Endothelial cell (in vitro differentiated cells): ENCODE data around the gene MAPK13. TPM values are rescaled to one million over a fixed set of nuclear protein-coding genes. Genes with fewer than 3 reads are reported as not detected.

Source experiments
- DNase-seq: peaks from one replicate; pipeline ENCODE4 v3.0.0; 2021; ENCODE audit warnings: low spot score
- H3K27ac Mint-ChIP-seq: one replicate; pipeline ENCODE4 v1.8.0; 2021; ENCODE audit warnings: mixed read lengths, inconsistent platforms; ENCODE audit not compliant: unreplicated experiment
- H3K27me3 Mint-ChIP-seq: one replicate; pipeline ENCODE4 v1.8.0; 2021; ENCODE audit warnings: mild to moderate bottlenecking, moderate library complexity, mixed read lengths, inconsistent platforms; ENCODE audit not compliant: unreplicated experiment
- H3K36me3 Mint-ChIP-seq: one replicate; pipeline ENCODE4 v1.8.0; 2021; ENCODE audit warnings: mild to moderate bottlenecking, low read depth, mixed read lengths, inconsistent platforms; ENCODE audit not compliant: unreplicated experiment
- H3K4me1 Mint-ChIP-seq: one replicate; pipeline ENCODE4 v1.8.0; 2021; ENCODE audit warnings: mild to moderate bottlenecking, mixed read lengths, inconsistent platforms; ENCODE audit not compliant: unreplicated experiment
- H3K4me3 Mint-ChIP-seq: one replicate; pipeline ENCODE4 v1.8.0; 2021; ENCODE audit warnings: mild to moderate bottlenecking, mixed read lengths, inconsistent platforms; ENCODE audit not compliant: unreplicated experiment
- H3K9me3 Mint-ChIP-seq: one replicate; pipeline ENCODE4 v1.8.0; 2021; ENCODE audit warnings: mixed read lengths, inconsistent platforms; ENCODE audit not compliant: unreplicated experiment
- total RNA-seq: library from RNA; stranded (reverse); fragmentation: NEBNext Ultra II Directional; extraction: Animal tissue kit (Norgen Biotek cat#: 25700); gene quantifications from one replicate; pipeline ENCODE4 v1.2.1, GENCODE V29; 2021; ENCODE audit not compliant: unreplicated experiment
- TF ChIP-seq, protein P1 (sequence below): fragments of 200-600 bp; sonication (generic); IDR thresholded peaks from one replicate; pipeline ENCODE4 v1.5.0; 2021; ENCODE audit warnings: antibody characterized with exemption; ENCODE audit not compliant: unreplicated experiment

The MAPK13 gene
- total RNA-seq, 1 donor from 2014 or later = 6.6 TPM

- Mint-ChIP-seq H3K9me3 (no peaks in the 10 kb centered on the region), H3K36me3 (no peaks in the 10 kb centered on the region), H3K27me3 (peaks cover 1% of the 10 kb centered on the region), H3K4me1 (peaks cover 4% of the 10 kb centered on the region), H3K27ac (no peak overlapping the region), H3K4me3 (no peak overlapping the region)
- DNase-seq = no peak
- TF ChIP-seq, protein P1, sequence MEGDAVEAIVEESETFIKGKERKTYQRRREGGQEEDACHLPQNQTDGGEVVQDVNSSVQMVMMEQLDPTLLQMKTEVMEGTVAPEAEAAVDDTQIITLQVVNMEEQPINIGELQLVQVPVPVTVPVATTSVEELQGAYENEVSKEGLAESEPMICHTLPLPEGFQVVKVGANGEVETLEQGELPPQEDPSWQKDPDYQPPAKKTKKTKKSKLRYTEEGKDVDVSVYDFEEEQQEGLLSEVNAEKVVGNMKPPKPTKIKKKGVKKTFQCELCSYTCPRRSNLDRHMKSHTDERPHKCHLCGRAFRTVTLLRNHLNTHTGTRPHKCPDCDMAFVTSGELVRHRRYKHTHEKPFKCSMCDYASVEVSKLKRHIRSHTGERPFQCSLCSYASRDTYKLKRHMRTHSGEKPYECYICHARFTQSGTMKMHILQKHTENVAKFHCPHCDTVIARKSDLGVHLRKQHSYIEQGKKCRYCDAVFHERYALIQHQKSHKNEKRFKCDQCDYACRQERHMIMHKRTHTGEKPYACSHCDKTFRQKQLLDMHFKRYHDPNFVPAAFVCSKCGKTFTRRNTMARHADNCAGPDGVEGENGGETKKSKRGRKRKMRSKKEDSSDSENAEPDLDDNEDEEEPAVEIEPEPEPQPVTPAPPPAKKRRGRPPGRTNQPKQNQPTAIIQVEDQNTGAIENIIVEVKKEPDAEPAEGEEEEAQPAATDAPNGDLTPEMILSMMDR = no peak
Measured at GRCh38 chr6:36141961-36142360, 11.6 kb downstream of the MAPK13 start.

DNA sequence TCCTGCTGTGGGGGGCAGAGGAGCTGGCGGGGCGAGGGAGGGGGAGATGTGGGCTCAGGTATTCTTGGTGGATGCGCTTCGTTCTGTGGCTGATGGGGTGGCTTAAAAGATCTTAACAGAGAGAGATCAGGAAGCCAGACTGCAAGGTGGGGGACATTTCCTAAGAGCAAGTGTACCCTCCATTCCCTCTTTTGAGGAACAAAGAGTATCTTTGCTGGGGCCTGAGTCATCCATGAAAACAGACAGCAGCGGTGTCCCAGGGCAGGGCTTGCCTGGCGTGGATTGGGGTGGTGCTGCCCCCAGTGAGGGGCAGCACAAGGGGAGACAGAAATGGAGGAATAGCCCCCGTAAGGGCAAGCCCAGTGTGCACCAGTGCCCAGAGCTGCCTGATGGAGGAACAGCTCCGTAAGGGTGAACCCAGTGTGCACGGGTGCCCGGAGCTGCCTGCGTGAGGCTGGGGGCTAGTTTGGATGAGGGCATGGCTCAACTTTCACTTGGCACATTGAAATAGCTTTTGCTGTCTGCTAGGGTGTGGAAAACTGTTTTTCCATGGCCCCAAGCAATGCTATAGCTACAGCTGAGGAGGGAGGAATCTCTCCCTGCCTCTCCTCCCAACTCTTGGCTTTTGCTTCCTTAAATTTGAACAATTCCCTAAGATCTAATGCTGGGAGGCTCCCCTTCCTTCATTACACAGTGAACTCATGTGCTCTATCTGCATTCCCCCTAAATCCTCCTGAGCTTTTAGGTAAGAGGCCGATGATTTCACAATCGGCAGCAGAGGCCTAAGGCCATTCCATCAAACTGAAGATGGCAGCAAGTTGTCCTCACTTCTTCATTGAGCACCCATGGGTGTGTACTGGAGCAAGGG lies 12.9 kb downstream of the MAPK13 start:
- H3K27ac Mint-ChIP-seq = no peak overlapping the region
- H3K9me3 Mint-ChIP-seq = no peaks in the 10 kb centered on the region
- TF ChIP-seq, protein P1 = no peak
- DNase-seq = no peak
- no peak overlapping the region for H3K4me3 Mint-ChIP-seq
- H3K4me1 Mint-ChIP-seq = peaks cover 11% of the 10 kb centered on the region
- H3K36me3 Mint-ChIP-seq = no peaks in the 10 kb centered on the region
- H3K27me3 Mint-ChIP-seq = peaks cover 6% of the 10 kb centered on the region

DNA sequence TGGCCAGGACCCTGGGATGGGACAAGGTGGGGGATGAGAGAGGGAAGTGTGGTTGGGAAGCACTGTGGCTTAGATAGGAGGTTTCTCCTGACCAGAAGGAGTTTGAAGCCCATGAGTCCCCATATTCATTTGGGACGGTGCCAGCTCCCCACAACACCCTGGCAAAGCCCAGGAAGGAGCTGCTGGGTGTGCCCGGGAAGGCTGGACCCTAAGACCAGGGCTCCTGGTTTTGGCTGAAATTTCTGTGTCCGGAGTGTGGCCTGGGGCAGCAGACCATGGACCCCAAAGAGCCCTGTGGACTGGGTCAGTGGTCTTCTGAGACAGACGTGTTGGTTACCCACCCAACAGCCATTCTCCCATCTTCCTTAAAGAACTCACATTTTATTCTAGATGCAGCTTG lies 15.2 kb downstream of the MAPK13 start:
- Mint-ChIP-seq H3K9me3 (no peaks in the 10 kb centered on the region), H3K4me1 (peaks cover 13% of the 10 kb centered on the region), H3K27ac (no peak overlapping the region), H3K4me3 (no peak overlapping the region), H3K36me3 (no peaks in the 10 kb centered on the region), H3K27me3 (peaks cover 6% of the 10 kb centered on the region)
- no peak for DNase-seq
- TF ChIP-seq, protein P1 = no peak

- H3K27ac Mint-ChIP-seq = no peak overlapping the region
- peaks cover 5% of the 10 kb centered on the region for H3K27me3 Mint-ChIP-seq
- peaks cover 15% of the 10 kb centered on the region for H3K4me1 Mint-ChIP-seq
- H3K36me3 Mint-ChIP-seq = no peaks in the 10 kb centered on the region
- H3K9me3 Mint-ChIP-seq = no peaks in the 10 kb centered on the region
- DNase-seq = no peak
- no peak overlapping the region for H3K4me3 Mint-ChIP-seq
- TF ChIP-seq, protein P1 = no peak
Measured at GRCh38 chr6:36147294-36147693, 17.0 kb downstream of the MAPK13 start.

GRCh38 chr6:36149476-36149875 lies 19.2 kb downstream of the MAPK13 start:
- Mint-ChIP-seq H3K36me3 (no peaks in the 10 kb centered on the region), H3K4me1 (peaks cover 15% of the 10 kb centered on the region), H3K27me3 (peaks cover 6% of the 10 kb centered on the region), H3K4me3 (no peak overlapping the region), H3K27ac (no peak overlapping the region), H3K9me3 (no peaks in the 10 kb centered on the region)
- TF ChIP-seq, protein P1 = no peak
- no peak for DNase-seq
